HL-60 (cell line): Measurements from ENCODE around the gene HOXB8.

Experiments used
- DNase-seq, 2 experiments: peaks; one replicate each; pipeline ENCODE4 v3.0.0-alpha.2; 2010 to 2020; ENCODE audit warnings: low read depth in 1 of 2, low spot score in 1 of 2
- H3K27ac ChIP-seq: fragments of 250-450 bp; sonication (Bioruptor Pico); replicated peaks from 2 replicates; pipeline ENCODE4 v1.5.1; 2020; ENCODE audit warnings: mild to moderate bottlenecking, moderate library complexity
- H3K27me3 ChIP-seq: fragments of 250-450 bp; sonication (Bioruptor Pico); 2 replicates; pipeline ENCODE4 v1.5.1; 2021; ENCODE audit warnings: mild to moderate bottlenecking, moderate library complexity; ENCODE audit not compliant: insufficient read depth, poor library complexity, severe bottlenecking
- H3K4me3 ChIP-seq: replicated peaks from 2 replicates; pipeline ENCODE4 v1.5.1; 2011; ENCODE audit warnings: mild to moderate bottlenecking, control low read depth, low read length; ENCODE audit not compliant: insufficient read depth
- GABPA ChIP-seq: IDR thresholded peaks from 2 replicates; pipeline ENCODE4 v1.6.1; 2012; ENCODE audit warnings: low read depth
- POLR2AphosphoS5 ChIP-seq: IDR thresholded peaks from 2 replicates; pipeline ENCODE4 v1.6.1; 2012; ENCODE audit warnings: low read depth
- SPI1 ChIP-seq: IDR thresholded peaks from 2 replicates; pipeline ENCODE4 v1.6.1; 2012; ENCODE audit warnings: low read depth, mild to moderate bottlenecking, borderline replicate concordance
- TF ChIP-seq, protein P1 (sequence below): IDR thresholded peaks from 2 replicates; pipeline ENCODE4 v1.6.1; 2012; ENCODE audit warnings: low read depth; ENCODE audit not compliant: insufficient replicate concordance
- TF ChIP-seq, protein P2 (sequence below): IDR thresholded peaks from one replicate; pipeline ENCODE4 v1.5.1; 2011; ENCODE audit warnings: low read length, control low read depth, inconsistent platforms; ENCODE audit not compliant: insufficient read depth

The HOXB8 gene

GRCh38 chr17:48593126-48593829, 21.8 kb downstream of the HOXB8 start, which contains the start of gene HOXB5:
HOXB5 (minus strand) TSS chr17:48593779; CDS start chr17:48593682, 97 bp downstream.
- H3K27ac ChIP-seq, result no peak within 1 kb of the TSS
- TF ChIP-seq POLR2AphosphoS5, result no peak
- TF ChIP-seq GABPA, result no peak
- no peak for TF ChIP-seq SPI1
- TF ChIP-seq, protein P1, sequence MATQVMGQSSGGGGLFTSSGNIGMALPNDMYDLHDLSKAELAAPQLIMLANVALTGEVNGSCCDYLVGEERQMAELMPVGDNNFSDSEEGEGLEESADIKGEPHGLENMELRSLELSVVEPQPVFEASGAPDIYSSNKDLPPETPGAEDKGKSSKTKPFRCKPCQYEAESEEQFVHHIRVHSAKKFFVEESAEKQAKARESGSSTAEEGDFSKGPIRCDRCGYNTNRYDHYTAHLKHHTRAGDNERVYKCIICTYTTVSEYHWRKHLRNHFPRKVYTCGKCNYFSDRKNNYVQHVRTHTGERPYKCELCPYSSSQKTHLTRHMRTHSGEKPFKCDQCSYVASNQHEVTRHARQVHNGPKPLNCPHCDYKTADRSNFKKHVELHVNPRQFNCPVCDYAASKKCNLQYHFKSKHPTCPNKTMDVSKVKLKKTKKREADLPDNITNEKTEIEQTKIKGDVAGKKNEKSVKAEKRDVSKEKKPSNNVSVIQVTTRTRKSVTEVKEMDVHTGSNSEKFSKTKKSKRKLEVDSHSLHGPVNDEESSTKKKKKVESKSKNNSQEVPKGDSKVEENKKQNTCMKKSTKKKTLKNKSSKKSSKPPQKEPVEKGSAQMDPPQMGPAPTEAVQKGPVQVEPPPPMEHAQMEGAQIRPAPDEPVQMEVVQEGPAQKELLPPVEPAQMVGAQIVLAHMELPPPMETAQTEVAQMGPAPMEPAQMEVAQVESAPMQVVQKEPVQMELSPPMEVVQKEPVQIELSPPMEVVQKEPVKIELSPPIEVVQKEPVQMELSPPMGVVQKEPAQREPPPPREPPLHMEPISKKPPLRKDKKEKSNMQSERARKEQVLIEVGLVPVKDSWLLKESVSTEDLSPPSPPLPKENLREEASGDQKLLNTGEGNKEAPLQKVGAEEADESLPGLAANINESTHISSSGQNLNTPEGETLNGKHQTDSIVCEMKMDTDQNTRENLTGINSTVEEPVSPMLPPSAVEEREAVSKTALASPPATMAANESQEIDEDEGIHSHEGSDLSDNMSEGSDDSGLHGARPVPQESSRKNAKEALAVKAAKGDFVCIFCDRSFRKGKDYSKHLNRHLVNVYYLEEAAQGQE, result no peak
- TF ChIP-seq, protein P2, sequence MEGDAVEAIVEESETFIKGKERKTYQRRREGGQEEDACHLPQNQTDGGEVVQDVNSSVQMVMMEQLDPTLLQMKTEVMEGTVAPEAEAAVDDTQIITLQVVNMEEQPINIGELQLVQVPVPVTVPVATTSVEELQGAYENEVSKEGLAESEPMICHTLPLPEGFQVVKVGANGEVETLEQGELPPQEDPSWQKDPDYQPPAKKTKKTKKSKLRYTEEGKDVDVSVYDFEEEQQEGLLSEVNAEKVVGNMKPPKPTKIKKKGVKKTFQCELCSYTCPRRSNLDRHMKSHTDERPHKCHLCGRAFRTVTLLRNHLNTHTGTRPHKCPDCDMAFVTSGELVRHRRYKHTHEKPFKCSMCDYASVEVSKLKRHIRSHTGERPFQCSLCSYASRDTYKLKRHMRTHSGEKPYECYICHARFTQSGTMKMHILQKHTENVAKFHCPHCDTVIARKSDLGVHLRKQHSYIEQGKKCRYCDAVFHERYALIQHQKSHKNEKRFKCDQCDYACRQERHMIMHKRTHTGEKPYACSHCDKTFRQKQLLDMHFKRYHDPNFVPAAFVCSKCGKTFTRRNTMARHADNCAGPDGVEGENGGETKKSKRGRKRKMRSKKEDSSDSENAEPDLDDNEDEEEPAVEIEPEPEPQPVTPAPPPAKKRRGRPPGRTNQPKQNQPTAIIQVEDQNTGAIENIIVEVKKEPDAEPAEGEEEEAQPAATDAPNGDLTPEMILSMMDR, result no peak
- H3K27me3 ChIP-seq, result peaks cover 75% of the 10 kb centered on the region
- no peak within 1 kb of the TSS for H3K4me3 ChIP-seq
- DNase-seq, result no peak

DNA sequence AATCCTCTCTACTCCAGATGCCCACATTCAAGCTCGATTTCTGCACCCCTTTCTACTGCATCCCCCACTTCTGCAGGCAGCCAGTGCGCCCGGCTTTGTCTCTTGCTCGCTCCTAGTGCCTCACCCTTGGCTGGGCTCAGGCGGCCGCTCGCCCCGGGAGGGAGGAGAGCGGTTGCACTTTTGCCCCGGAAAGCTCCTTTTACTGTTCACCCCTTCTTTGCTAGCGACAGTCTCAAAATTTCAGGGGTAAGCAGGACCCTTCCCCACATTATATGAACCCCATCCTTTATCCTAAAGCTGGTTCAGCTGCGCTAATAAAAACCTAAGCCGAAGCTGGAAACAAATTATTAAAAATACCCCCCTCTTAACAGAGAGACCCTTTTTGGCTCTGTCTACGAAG, 22.5 kb downstream of the HOXB8 start:
- peaks cover 75% of the 10 kb centered on the region for H3K27me3 ChIP-seq
- no peak overlapping the region for H3K4me3 ChIP-seq
- TF ChIP-seq, protein P1, result no peak
- TF ChIP-seq SPI1 (no peak), GABPA (no peak), POLR2AphosphoS5 (no peak)
- TF ChIP-seq, protein P2, result no peak

GRCh38 chr17:48592057-48592514, 23.0 kb downstream of the HOXB8 start:
- TF ChIP-seq, protein P2, result no peak
- TF ChIP-seq POLR2AphosphoS5 (no peak), GABPA (no peak), SPI1 (no peak)
- TF ChIP-seq, protein P1, result no peak
- Histone ChIP-seq H3K4me3 (no peak overlapping the region), H3K27ac (no peak overlapping the region), H3K27me3 (peaks cover 75% of the 10 kb centered on the region)
- DNase-seq, result no peak

More for the DNA sequence above, 22.5 kb downstream of the HOXB8 start:
- DNase-seq, result no peak
- no peak overlapping the region for H3K27ac ChIP-seq
